ENCODE results near the gene ANXA8.

ANXA8 gene

GRCh38 chr10:47452495-47453140, 31.3 kb downstream of the ANXA8 start:
- no peak for DNase-seq
- Histone ChIP-seq H3K4me1 (ENCODE audit: control extremely low read depth in 1 of 4, control insufficient read depth in 4 of 4, insufficient read depth in 4 of 4, low read length in 3 of 4) (peaks cover 0 to 73% (median 50%) of the 10 kb centered on the region in 4 experiments), H3K36me3 (ENCODE audit: control insufficient read depth in 4 of 4, insufficient read depth in 4 of 4, low read length in 3 of 4) (no peaks in the 10 kb centered on the region), H3K27me3 (replicated peaks in 2 of 5; ENCODE audit: control insufficient read depth in 4 of 5, insufficient read depth in 5 of 5, low read length in 4 of 5) (no peaks in the 10 kb centered on the region), H3K9me3 (ENCODE audit: control extremely low read depth in 1 of 5, control insufficient read depth in 4 of 5, insufficient read depth in 2 of 5, low read depth in 1 of 5, low read length in 4 of 5) (no peaks in the 10 kb centered on the region), H3K4me3 (ENCODE audit: control insufficient read depth in 1 of 7, extremely low read depth in 1 of 7, insufficient read depth in 4 of 7, low read depth in 2 of 7, low read length in 6 of 7) (no peak overlapping the region), H3K27ac (ENCODE audit: insufficient read depth in 1 of 2, low read depth in 1 of 2, low read length in 2 of 2, poor library complexity in 1 of 2, severe bottlenecking in 2 of 2) (no peak overlapping the region)
- WGBS (ENCODE audit: insufficient coverage): 88% methylated on average over 8 of the region's 11 CpGs
- CTCF ChIA-PET: no interaction called here
- POLR2A ChIA-PET: no interaction called here

- no peaks in the 10 kb centered on the region for H3K27me3 ChIP-seq (replicated peaks in 2 of 5; ENCODE audit: control insufficient read depth in 4 of 5, insufficient read depth in 5 of 5, low read length in 4 of 5)
- 82% methylated on average over 4 of the region's 7 CpGs for WGBS (ENCODE audit: insufficient coverage)
- no peaks in the 10 kb centered on the region for H3K36me3 ChIP-seq (ENCODE audit: control insufficient read depth in 4 of 4, insufficient read depth in 4 of 4, low read length in 3 of 4)
- ChIA-PET POLR2A (no interaction called here), CTCF (interaction anchor here (3.4 kb wide), 1 partner anchor 14 kb away, joined by 13 read pairs; no protein-coding TSS in a partner anchor)
- DNase-seq: no peak
- H3K9me3 ChIP-seq (ENCODE audit: control extremely low read depth in 1 of 5, control insufficient read depth in 4 of 5, insufficient read depth in 2 of 5, low read depth in 1 of 5, low read length in 4 of 5): no peaks in the 10 kb centered on the region
- no peak overlapping the region for H3K4me3 ChIP-seq (ENCODE audit: control insufficient read depth in 1 of 7, extremely low read depth in 1 of 7, insufficient read depth in 4 of 7, low read depth in 2 of 7, low read length in 6 of 7)
- peaks cover 0 to 73% (median 50%) of the 10 kb centered on the region in 4 experiments for H3K4me1 ChIP-seq (ENCODE audit: control extremely low read depth in 1 of 4, control insufficient read depth in 4 of 4, insufficient read depth in 4 of 4, low read length in 3 of 4)
- H3K27ac ChIP-seq (ENCODE audit: insufficient read depth in 1 of 2, low read depth in 1 of 2, low read length in 2 of 2, poor library complexity in 1 of 2, severe bottlenecking in 2 of 2): no peak overlapping the region
Measured at GRCh38 chr10:47451998-47452494, 31.9 kb downstream of the ANXA8 start.

- Histone ChIP-seq H3K4me1 (ENCODE audit: control extremely low read depth in 1 of 4, control insufficient read depth in 4 of 4, insufficient read depth in 4 of 4, low read length in 3 of 4) (peaks cover 0 to 70% (median 50%) of the 10 kb centered on the region in 4 experiments), H3K9me3 (ENCODE audit: control extremely low read depth in 1 of 5, control insufficient read depth in 4 of 5, insufficient read depth in 2 of 5, low read depth in 1 of 5, low read length in 4 of 5) (peaks cover 0 to 2% (median 1%) of the 10 kb centered on the region in 5 experiments), H3K4me3 (ENCODE audit: control insufficient read depth in 1 of 7, extremely low read depth in 1 of 7, insufficient read depth in 4 of 7, low read depth in 2 of 7, low read length in 6 of 7) (no peak overlapping the region), H3K27ac (ENCODE audit: insufficient read depth in 1 of 2, low read depth in 1 of 2, low read length in 2 of 2, poor library complexity in 1 of 2, severe bottlenecking in 2 of 2) (no peak overlapping the region), H3K36me3 (ENCODE audit: control insufficient read depth in 4 of 4, insufficient read depth in 4 of 4, low read length in 3 of 4) (no peaks in the 10 kb centered on the region), H3K27me3 (replicated peaks in 2 of 5; ENCODE audit: control insufficient read depth in 4 of 5, insufficient read depth in 5 of 5, low read length in 4 of 5) (no peaks in the 10 kb centered on the region)
- POLR2A ChIA-PET: no interaction called here
- WGBS (ENCODE audit: insufficient coverage): over 99% methylated on average over 13 of the region's 13 CpGs
- CTCF ChIA-PET: interaction anchor here (2.4 to 3.4 kb wide), 2 partner anchors 11 to 13 kb away, joined by 9 to 13 read pairs; no protein-coding TSS in a partner anchor
- no peak for DNase-seq
Measured at GRCh38 chr10:47451273-47451997, 32.5 kb downstream of the ANXA8 start.

GRCh38 chr10:47450442-47450841, 33.5 kb downstream of the ANXA8 start:
- DNase-seq: no peak
- H3K36me3 ChIP-seq (ENCODE audit: control insufficient read depth in 4 of 4, insufficient read depth in 4 of 4, low read length in 3 of 4): no peaks in the 10 kb centered on the region
- WGBS (ENCODE audit: insufficient coverage): 93% methylated on average over 2 of the region's 2 CpGs
- CTCF ChIA-PET: interaction anchor here (2.4 to 3.4 kb wide), 2 partner anchors 10 to 12 kb away, joined by 9 to 13 read pairs; no protein-coding TSS in a partner anchor
- no peak overlapping the region for H3K27ac ChIP-seq (ENCODE audit: insufficient read depth in 1 of 2, low read depth in 1 of 2, low read length in 2 of 2, poor library complexity in 1 of 2, severe bottlenecking in 2 of 2)
- peaks cover 0 to 60% (median 42%) of the 10 kb centered on the region in 4 experiments for H3K4me1 ChIP-seq (ENCODE audit: control extremely low read depth in 1 of 4, control insufficient read depth in 4 of 4, insufficient read depth in 4 of 4, low read length in 3 of 4)
- no peak overlapping the region for H3K4me3 ChIP-seq (ENCODE audit: control insufficient read depth in 1 of 7, extremely low read depth in 1 of 7, insufficient read depth in 4 of 7, low read depth in 2 of 7, low read length in 6 of 7)
- H3K27me3 ChIP-seq (replicated peaks in 2 of 5; ENCODE audit: control insufficient read depth in 4 of 5, insufficient read depth in 5 of 5, low read length in 4 of 5): no peaks in the 10 kb centered on the region
- POLR2A ChIA-PET: no interaction called here
- peaks cover 0 to 12% (median 6%) of the 10 kb centered on the region in 5 experiments for H3K9me3 ChIP-seq (ENCODE audit: control extremely low read depth in 1 of 5, control insufficient read depth in 4 of 5, insufficient read depth in 2 of 5, low read depth in 1 of 5, low read length in 4 of 5)

- no peak for DNase-seq
- Histone ChIP-seq H3K36me3 (ENCODE audit: control insufficient read depth in 4 of 4, insufficient read depth in 4 of 4, low read length in 3 of 4) (no peaks in the 10 kb centered on the region), H3K27me3 (replicated peaks in 2 of 5; ENCODE audit: control insufficient read depth in 4 of 5, insufficient read depth in 5 of 5, low read length in 4 of 5) (no peaks in the 10 kb centered on the region), H3K27ac (ENCODE audit: insufficient read depth in 1 of 2, low read depth in 1 of 2, low read length in 2 of 2, poor library complexity in 1 of 2, severe bottlenecking in 2 of 2) (no peak overlapping the region), H3K4me1 (ENCODE audit: control extremely low read depth in 1 of 4, control insufficient read depth in 4 of 4, insufficient read depth in 4 of 4, low read length in 3 of 4) (peaks cover 0 to 56% (median 38%) of the 10 kb centered on the region in 4 experiments), H3K9me3 (ENCODE audit: control extremely low read depth in 1 of 5, control insufficient read depth in 4 of 5, insufficient read depth in 2 of 5, low read depth in 1 of 5, low read length in 4 of 5) (peaks cover 4 to 16% (median 6%) of the 10 kb centered on the region in 5 experiments), H3K4me3 (ENCODE audit: control insufficient read depth in 1 of 7, extremely low read depth in 1 of 7, insufficient read depth in 4 of 7, low read depth in 2 of 7, low read length in 6 of 7) (no peak overlapping the region)
- WGBS (ENCODE audit: insufficient coverage): 90% methylated on average over 10 of the region's 10 CpGs
- ChIA-PET CTCF (interaction anchor here (1.4 to 3.4 kb wide), 3 partner anchors 10 to 88 kb away, joined by 4 to 13 read pairs (median 9); no protein-coding TSS in a partner anchor), POLR2A (no interaction called here)
Measured at GRCh38 chr10:47449979-47450378, 33.9 kb downstream of the ANXA8 start.

- 93% methylated on average over 5 of the region's 9 CpGs for WGBS (ENCODE audit: insufficient coverage)
- ChIA-PET CTCF (interaction anchor here (1.4 to 3.4 kb wide), 3 partner anchors 9 to 88 kb away, joined by 4 to 13 read pairs (median 9); no protein-coding TSS in a partner anchor), POLR2A (no interaction called here)
- Histone ChIP-seq H3K4me3 (ENCODE audit: control insufficient read depth in 1 of 7, extremely low read depth in 1 of 7, insufficient read depth in 4 of 7, low read depth in 2 of 7, low read length in 6 of 7) (peak overlapping the region in 1 of 7 experiments; percentile 13), H3K27me3 (replicated peaks in 2 of 5; ENCODE audit: control insufficient read depth in 4 of 5, insufficient read depth in 5 of 5, low read length in 4 of 5) (no peaks in the 10 kb centered on the region), H3K4me1 (ENCODE audit: control extremely low read depth in 1 of 4, control insufficient read depth in 4 of 4, insufficient read depth in 4 of 4, low read length in 3 of 4) (peaks cover 0 to 53% (median 34%) of the 10 kb centered on the region in 4 experiments), H3K27ac (ENCODE audit: insufficient read depth in 1 of 2, low read depth in 1 of 2, low read length in 2 of 2, poor library complexity in 1 of 2, severe bottlenecking in 2 of 2) (no peak overlapping the region), H3K9me3 (ENCODE audit: control extremely low read depth in 1 of 5, control insufficient read depth in 4 of 5, insufficient read depth in 2 of 5, low read depth in 1 of 5, low read length in 4 of 5) (peaks cover 4 to 22% (median 6%) of the 10 kb centered on the region in 5 experiments), H3K36me3 (ENCODE audit: control insufficient read depth in 4 of 4, insufficient read depth in 4 of 4, low read length in 3 of 4) (no peaks in the 10 kb centered on the region)
- DNase-seq: peak; percentile 83 to 98 (median 95)
Measured at GRCh38 chr10:47449102-47449978, 34.6 kb downstream of the ANXA8 start.
